Endothelial cell of umbilical vein (primary cell): ENCODE results near the gene ZDHHC3. TPM values are rescaled to one million over a fixed set of nuclear protein-coding genes. Genes with fewer than 3 reads are reported as not detected.

Experiments used
- BruUV-seq: library from RNA; stranded (reverse); fragments of 400-500 nt; replicated peaks from 2 replicates; lab custom pipeline; 2021; lab: Mats Ljungman, UMichigan
- CTCF ChIA-PET: fragments of 300-600, 350-600 bp; sonication (Branson Sonifier 250); formaldehyde crosslinking; loops from one replicate; lab custom pipeline; 2021; ENCODE audit warnings: antibody characterized with exemption, inconsistent platforms; lab: Charles Lee
- POLR2A ChIA-PET: fragments of 300-600, 350-600 bp; sonication (Branson Sonifier 250); formaldehyde crosslinking; loops from one replicate; lab custom pipeline; 2021; ENCODE audit warnings: antibody characterized with exemption, inconsistent platforms; lab: Charles Lee
- DNase-seq: peaks from one replicate; pipeline ENCODE4 v3.0.0-alpha.2; 2011; ENCODE audit warnings: low read depth, low spot score
- FAIRE-seq: peaks from 2 replicates; lab custom pipeline; 2011; peaks lifted over from hg19 to GRCh38; lab: Jason Lieb, UNC
- H2AFZ ChIP-seq: 2 replicates; pipeline ENCODE4 v1.6.0; 2012; ENCODE audit warnings: low read depth, low read length, control low read depth, inconsistent platforms
- H3K27ac ChIP-seq: 2 replicates; pipeline ENCODE4 v1.5.1; 2011; ENCODE audit warnings: low read depth, mild to moderate bottlenecking, control low read depth, low read length, moderate library complexity; ENCODE audit not compliant: insufficient read depth
- H3K27me3 ChIP-seq, 2 experiments: 2 replicates each; pipeline versions ENCODE4 v1.6.0 to v1.6.1; 2011; ENCODE audit warnings: low read length in 2 of 2, mixed read lengths in 1 of 2; ENCODE audit not compliant: control insufficient read depth in 2 of 2, insufficient read depth in 2 of 2
- H3K36me3 ChIP-seq, 2 experiments: 2 replicates in 1 of 2; 3 replicates in 1 of 2; pipeline ENCODE4 v1.5.1; 2011; ENCODE audit warnings: low read length in 2 of 2, mild to moderate bottlenecking in 1 of 2, moderate library complexity in 1 of 2; ENCODE audit not compliant: control insufficient read depth in 2 of 2, insufficient read depth in 2 of 2; ENCODE audit errors: extremely low read depth in 1 of 2
- H3K4me1 ChIP-seq: 3 replicates; pipeline ENCODE4 v1.5.1; 2011; ENCODE audit warnings: mild to moderate bottlenecking, low read length; ENCODE audit not compliant: control insufficient read depth, insufficient read depth; ENCODE audit errors: extremely low read depth
- H3K4me2 ChIP-seq: 2 replicates; pipeline ENCODE4 v1.6.1; 2011; ENCODE audit warnings: low read length, control low read depth, mixed read lengths; ENCODE audit not compliant: insufficient read depth
- H3K4me3 ChIP-seq, 3 experiments: fragments of 200-600 bp in 1 of 3; sonication (generic), shearing (Covaris generic) in 1 of 3; replicated peaks in 1 of 3; 2 replicates each; pipeline ENCODE4 v1.5.1; 2011 to 2016; ENCODE audit warnings: control low read depth in 3 of 3, low read length in 3 of 3, mild to moderate bottlenecking in 2 of 3, inconsistent platforms in 1 of 3, low read depth in 1 of 3, moderate library complexity in 1 of 3; ENCODE audit not compliant: insufficient read depth in 1 of 3
- H3K79me2 ChIP-seq: 2 replicates; pipeline ENCODE4 v1.6.0; 2012; ENCODE audit warnings: low read length, inconsistent platforms; ENCODE audit not compliant: control insufficient read depth, insufficient read depth
- H3K9ac ChIP-seq: replicated peaks from 2 replicates; pipeline ENCODE3; 2011; ENCODE audit warnings: low read length, control low read depth; ENCODE audit not compliant: insufficient read depth; ENCODE audit errors: extremely low read depth
- H3K9me1 ChIP-seq: replicated peaks from 3 replicates; pipeline ENCODE4 v1.6.0; 2011; ENCODE audit warnings: mild to moderate bottlenecking, low read length; ENCODE audit not compliant: control insufficient read depth, insufficient read depth; ENCODE audit errors: extremely low read depth
- H3K9me3 ChIP-seq: replicated peaks from 2 replicates; pipeline ENCODE4 v1.5.1; 2012; ENCODE audit warnings: low read length, inconsistent platforms; ENCODE audit not compliant: control insufficient read depth, insufficient read depth
- H4K20me1 ChIP-seq: replicated peaks from 2 replicates; pipeline ENCODE3; 2011; ENCODE audit warnings: mild to moderate bottlenecking, low read length; ENCODE audit not compliant: control insufficient read depth, insufficient read depth; ENCODE audit errors: extremely low read depth
- CTCF ChIP-seq, 2 donors: IDR thresholded peaks; 1 replicate in 1 of 2; 2 replicates in 1 of 2; pipeline ENCODE4 v1.5.1; 2011; ENCODE audit warnings: low read length in 2 of 2, mild to moderate bottlenecking in 2 of 2, moderate library complexity in 2 of 2, control low read depth in 1 of 2, inconsistent platforms in 1 of 2, low read depth in 1 of 2; ENCODE audit not compliant: insufficient read depth in 1 of 2; ENCODE audit errors: extremely low read depth in 1 of 2
- EZH2 ChIP-seq: IDR thresholded peaks from 2 replicates; pipeline ENCODE4 v1.6.1; 2012; ENCODE audit warnings: borderline replicate concordance, low read depth, mild to moderate bottlenecking, moderate library complexity, low read length, inconsistent platforms; ENCODE audit not compliant: severe bottlenecking
- FOS ChIP-seq: IDR thresholded peaks from 2 replicates; pipeline ENCODE4 v1.6.1; 2011; ENCODE audit warnings: mild to moderate bottlenecking, low read length, moderate library complexity, borderline replicate concordance; ENCODE audit not compliant: insufficient read depth
- GATA2 ChIP-seq: IDR thresholded peaks from 2 replicates; pipeline ENCODE4 v1.7.0; 2011; ENCODE audit warnings: low read depth, mild to moderate bottlenecking, moderate library complexity, mixed read lengths, low read length; ENCODE audit not compliant: insufficient read length, insufficient read depth
- JUN ChIP-seq: IDR thresholded peaks from 2 replicates; pipeline ENCODE4 v1.6.1; 2011; ENCODE audit warnings: borderline replicate concordance, low read depth; ENCODE audit not compliant: insufficient read length, insufficient read depth
- MAX ChIP-seq: IDR thresholded peaks from 2 replicates; pipeline ENCODE4 v1.6.1; 2011; ENCODE audit not compliant: insufficient read depth, insufficient read length
- dilution Hi-C: fragments of 300-500 bp; cut with MboI; formaldehyde crosslinking; loops from one replicate; pipeline ENCODE4 v1.15.0; 2019; ENCODE audit warnings: low sequenced_read_pairs; ENCODE audit not compliant: extremely low pct_ligation_motif_present
- intact Hi-C: fragments of 100-400 bp; cut with micrococcal nuclease; formaldehyde crosslinking; loops from one replicate; pipeline ENCODE4 v1.10.0; 2022
- polyA plus RNA-seq, 4 experiments: library from polyadenylated mRNA; depleted of rRNA in 3 of 4; stranded (reverse) in 3 of 4; unstranded in 1 of 4; fragments of >200 nt; gene quantifications; 2 replicates each; pipeline versions ENCODE4 v1.2.1 to v1.2.3, GENCODE V29; 2011 to 2012; ENCODE audit warnings: missing spikeins in 1 of 4
- total RNA-seq: library from RNA; stranded (reverse); gene quantifications from 2 replicates; pipeline ENCODE4 v1.2.3, GENCODE V29; 2021

The ZDHHC3 gene
- total and polyA plus RNA-seq, 2 donors (not counting 3 experiments of a cell fraction or from before 2014, with no cell fraction given): 62.4 to 97.1 TPM

GRCh38 chr3:44981220-44981619 is 5.2 kb upstream of the ZDHHC3 start:
- Histone ChIP-seq H3K4me2 (no peak overlapping the region), H3K36me3 (no peaks in the 10 kb centered on the region), H3K27ac (no peak overlapping the region), H4K20me1 (no peaks in the 10 kb centered on the region), H3K9me3 (no peaks in the 10 kb centered on the region), H3K79me2 (peaks cover 83% of the 10 kb centered on the region), H2AFZ (no peak overlapping the region), H3K9ac (no peak overlapping the region), H3K4me3 (no peak overlapping the region), H3K9me1 (no peaks in the 10 kb centered on the region), H3K27me3 (no peaks in the 10 kb centered on the region), H3K4me1 (peaks cover 7% of the 10 kb centered on the region)
- DNase-seq: no peak
- ChIA-PET CTCF (interaction anchor here (4.9 kb wide), 1 partner anchor 12 kb away, joined by 18 read pairs; no protein-coding TSS in a partner anchor), POLR2A (no interaction called here)
- TF ChIP-seq FOS (no peak), EZH2 (no peak), MAX (no peak), JUN (no peak), CTCF (IDR thresholded peaks at IDR 0.05; ENCODE audit: extremely low read depth in 1 of 2, insufficient read depth in 1 of 2, low read depth in 1 of 2, low read length in 2 of 2) (no peak), GATA2 (no peak)
- intact Hi-C loops: no loop called here
- FAIRE-seq: no peak
- dilution Hi-C loops: no loop called here
- no TSS peak for BruUV-seq
